Smooth muscle cell (in vitro differentiated cells): ENCODE results near the gene SEC11A. TPM values are rescaled to one million over a fixed set of nuclear protein-coding genes. Genes with fewer than 3 reads are reported as not detected.

Source experiments
- DNase-seq: peaks from one replicate; lab custom pipeline; 2025; ENCODE audit not compliant: unreplicated experiment; lab: John Stamatoyannopoulos, UW
- H2AFZ ChIP-seq: fragments of 200-600 bp; sonication (generic); 2 replicates; pipeline ENCODE4 v1.6.0; 2016; ENCODE audit warnings: antibody characterized with exemption, low read depth, mild to moderate bottlenecking
- H3F3A ChIP-seq: fragments of 200-600 bp; sonication (generic); 2 replicates; pipeline ENCODE4 v1.6.0; 2017; ENCODE audit warnings: antibody characterized with exemption, low read depth
- H3K27ac ChIP-seq: fragments of 200-600 bp; sonication (generic); 2 replicates; pipeline ENCODE4 v1.5.1; 2016; ENCODE audit warnings: low read depth, mild to moderate bottlenecking
- H3K27me3 ChIP-seq: fragments of 200-600 bp; sonication (generic); 2 replicates; pipeline ENCODE4 v1.6.1; 2016; ENCODE audit warnings: low read depth, mild to moderate bottlenecking
- H3K36me3 ChIP-seq: fragments of 200-600 bp; sonication (generic); 2 replicates; pipeline ENCODE4 v1.5.1; 2016; ENCODE audit warnings: low read depth
- H3K4me1 ChIP-seq: fragments of 200-600 bp; sonication (generic); 2 replicates; pipeline ENCODE4 v1.5.1; 2016; ENCODE audit warnings: low read depth
- H3K4me2 ChIP-seq: fragments of 200-600 bp; sonication (generic); 2 replicates; pipeline ENCODE4 v1.6.0; 2016; ENCODE audit warnings: mild to moderate bottlenecking
- H3K4me3 ChIP-seq: fragments of 200-600 bp; sonication (generic); 2 replicates; pipeline ENCODE4 v1.5.1; 2016; ENCODE audit warnings: mild to moderate bottlenecking
- H3K79me2 ChIP-seq: fragments of 200-600 bp; sonication (generic); 2 replicates; pipeline ENCODE4 v1.6.0; 2016; ENCODE audit warnings: low read depth, mild to moderate bottlenecking
- H3K9ac ChIP-seq: fragments of 200-600 bp; sonication (generic); 2 replicates; pipeline ENCODE4 v1.6.0; 2016; ENCODE audit warnings: low read depth
- H3K9me3 ChIP-seq: fragments of 200-600 bp; sonication (generic); replicated peaks from 2 replicates; pipeline ENCODE4 v1.5.1; 2016; ENCODE audit warnings: low read depth
- H4K20me1 ChIP-seq: fragments of 200-600 bp; sonication (generic); 2 replicates; pipeline ENCODE4 v1.6.0; 2016; ENCODE audit warnings: low read depth
- CTCF ChIP-seq: fragments of 200-600 bp; sonication (generic); IDR thresholded peaks from 2 replicates; pipeline ENCODE4 v1.5.1; 2017; ENCODE audit warnings: borderline replicate concordance, mild to moderate bottlenecking, antibody characterized with exemption; ENCODE audit not compliant: insufficient read depth, poor library complexity, severe bottlenecking
- WGBS: methylation state at CpG from one replicate; pipeline ENCODE4 v1.1.7; 2016; ENCODE audit warnings: low lambda C conversion rate; 5-methylcytosine and 5-hydroxymethylcytosine counted together
- polyA plus RNA-seq: library from polyadenylated mRNA; unstranded; fragments of >200 nt; fragmentation: Nextera tagmentation; extraction: Ambion mirVana; gene quantifications from 2 replicates; pipeline ENCODE4 v1.2.1, GENCODE V29; 2016
- total RNA-seq: library from RNA; depleted of rRNA; stranded (reverse); fragments of >200 nt; gene quantifications from 2 replicates; pipeline ENCODE4 v1.2.3, GENCODE V29; 2014

The SEC11A gene
- total and polyA plus RNA-seq, 2 experiments from 2014 or later, result 228 to 276 TPM

GRCh38 chr15:84653910-84654688 lies 61.8 kb downstream of the SEC11A start, which contains the start of gene WDR73:
Gene WDR73, minus strand, starts transcription at chr15:84654283. Its CDS starts 9 bp downstream, at chr15:84654274.
- DNase-seq, result peak; percentile 90
- no peak for TF ChIP-seq CTCF
- Histone ChIP-seq H3K9ac (peak within 1 kb of the TSS; percentile 91), H3K9me3 (no peaks in the 10 kb centered on the region), H3K27ac (peak within 1 kb of the TSS; percentile 88), H4K20me1 (no peaks in the 10 kb centered on the region), H3F3A (no peaks in the 10 kb centered on the region), H3K79me2 (peaks cover 18% of the 10 kb centered on the region), H3K4me1 (peaks cover 12% of the 10 kb centered on the region), H3K36me3 (peaks cover under 1% of the 10 kb centered on the region), H3K4me2 (peak within 1 kb of the TSS; percentile 87), H3K4me3 (peak within 1 kb of the TSS; percentile 67), H2AFZ (peak within 1 kb of the TSS; percentile 60), H3K27me3 (no peaks in the 10 kb centered on the region)
- WGBS, result under 1% methylated on average over 49 of the region's 49 CpGs

GRCh38 chr15:84653584-84653909 lies 62.4 kb downstream of the SEC11A start:
- no peaks in the 10 kb centered on the region for H3K27me3 ChIP-seq
- DNase-seq, result no peak
- H3K4me1 ChIP-seq, result peaks cover 12% of the 10 kb centered on the region
- peak overlapping the region; percentile 91 for H3K9ac ChIP-seq
- H3K27ac ChIP-seq, result peak overlapping the region; percentile 88
- no peaks in the 10 kb centered on the region for H4K20me1 ChIP-seq
- peaks cover 6% of the 10 kb centered on the region for H3K36me3 ChIP-seq
- no peaks in the 10 kb centered on the region for H3F3A ChIP-seq
- peak overlapping the region; percentile 60 for H2AFZ ChIP-seq
- peak overlapping the region; percentile 87 for H3K4me2 ChIP-seq
- TF ChIP-seq CTCF, result no peak
- H3K4me3 ChIP-seq, result peak overlapping the region; percentile 67
- no peaks in the 10 kb centered on the region for H3K9me3 ChIP-seq
- peaks cover 18% of the 10 kb centered on the region for H3K79me2 ChIP-seq
- 32% methylated on average over 7 of the region's 7 CpGs for WGBS

- no peak for DNase-seq
- TF ChIP-seq CTCF, result no peak
- peaks cover 12% of the 10 kb centered on the region for H3K4me1 ChIP-seq
- H2AFZ ChIP-seq, result no peak overlapping the region
- no peak overlapping the region for H3K9ac ChIP-seq
- H3K9me3 ChIP-seq, result no peaks in the 10 kb centered on the region
- H3F3A ChIP-seq, result no peaks in the 10 kb centered on the region
- H3K27ac ChIP-seq, result no peak overlapping the region
- H3K27me3 ChIP-seq, result no peaks in the 10 kb centered on the region
- H3K36me3 ChIP-seq, result peaks cover 7% of the 10 kb centered on the region
- 73% methylated on average over 2 of the region's 2 CpGs for WGBS
- H3K4me3 ChIP-seq, result no peak overlapping the region
- peaks cover 18% of the 10 kb centered on the region for H3K79me2 ChIP-seq
- H4K20me1 ChIP-seq, result peaks cover 5% of the 10 kb centered on the region
- no peak overlapping the region for H3K4me2 ChIP-seq
Measured at GRCh38 chr15:84649706-84650105, 66.2 kb downstream of the SEC11A start.

GRCh38 chr15:84648539-84648938 lies 67.4 kb downstream of the SEC11A start:
- Histone ChIP-seq H2AFZ (no peak overlapping the region), H3K4me2 (no peak overlapping the region), H3F3A (peaks cover 6% of the 10 kb centered on the region), H3K27ac (no peak overlapping the region), H3K27me3 (no peaks in the 10 kb centered on the region), H3K4me1 (peaks cover 10% of the 10 kb centered on the region), H4K20me1 (peaks cover 5% of the 10 kb centered on the region), H3K4me3 (no peak overlapping the region), H3K36me3 (peaks cover 7% of the 10 kb centered on the region), H3K79me2 (peaks cover 16% of the 10 kb centered on the region), H3K9ac (no peak overlapping the region), H3K9me3 (no peaks in the 10 kb centered on the region)
- no peak for DNase-seq
- WGBS, result 96% methylated on average over 3 of the region's 3 CpGs
- no peak for TF ChIP-seq CTCF
